Caco-2 (cell line): ENCODE data around the gene RIMS4. TPM values are rescaled to one million over a fixed set of nuclear protein-coding genes. Genes with fewer than 3 reads are reported as not detected.
"Not testable (repeated sequence)": the region's sequence is repeated elsewhere in the genome, so short reads cannot be mapped to it uniquely, and the experiment has no call there.

ENCODE experiments used
- BruUV-seq: library from RNA; stranded (reverse); fragments of 400-500 nt; replicated peaks from 2 replicates; lab custom pipeline; 2021; lab: Mats Ljungman, UMichigan
- CTCF ChIA-PET: fragments of 300-600 bp; sonication (Branson Sonifier 250); formaldehyde crosslinking; loops from one replicate; lab custom pipeline; 2022; ENCODE audit warnings: antibody characterized with exemption; lab: Charles Lee
- POLR2A ChIA-PET: fragments of 300-600 bp; sonication (Branson Sonifier 250); formaldehyde crosslinking; loops from one replicate; lab custom pipeline; 2022; ENCODE audit warnings: antibody characterized with exemption; lab: Charles Lee
- DNase-seq, 2 experiments: peaks; one replicate each; pipeline versions ENCODE4 v3.0.0 to v3.0.0-alpha.2; 2020 to 2022
- H3K27me3 ChIP-seq: replicated peaks from 2 replicates; pipeline ENCODE4 v1.6.0; 2011; ENCODE audit warnings: low read length; ENCODE audit not compliant: control insufficient read depth, insufficient read depth
- H3K36me3 ChIP-seq: 2 replicates; pipeline ENCODE4 v1.5.1; 2011; ENCODE audit warnings: low read length; ENCODE audit not compliant: control insufficient read depth, insufficient read depth
- H3K4me1 ChIP-seq: fragments of 250-450 bp; sonication (Bioruptor Pico); 2 replicates; pipeline ENCODE4 v1.5.1; 2020; ENCODE audit warnings: mild to moderate bottlenecking
- H3K4me3 ChIP-seq: 2 replicates; pipeline ENCODE4 v1.5.1; 2011; ENCODE audit warnings: low read depth, mild to moderate bottlenecking, control low read depth, low read length
- H3K9me3 ChIP-seq: fragments of 250-450 bp; sonication (Bioruptor Pico); 2 replicates; pipeline ENCODE4 v1.5.1; 2020; ENCODE audit warnings: mild to moderate bottlenecking, moderate library complexity
- H3K27ac Mint-ChIP-seq: one replicate; pipeline ENCODE4 v1.8.0; 2022; ENCODE audit warnings: mixed read lengths; ENCODE audit not compliant: unreplicated experiment
- H3K27me3 Mint-ChIP-seq: one replicate; pipeline ENCODE4 v1.8.0; 2022; ENCODE audit warnings: mixed read lengths; ENCODE audit not compliant: insufficient read depth, unreplicated experiment
- H3K36me3 Mint-ChIP-seq: one replicate; pipeline ENCODE4 v1.8.0; 2022; ENCODE audit warnings: mild to moderate bottlenecking, mixed read lengths; ENCODE audit not compliant: insufficient read depth, unreplicated experiment
- H3K4me1 Mint-ChIP-seq: one replicate; pipeline ENCODE4 v1.8.0; 2022; ENCODE audit warnings: low read depth, mixed read lengths; ENCODE audit not compliant: unreplicated experiment
- H3K4me3 Mint-ChIP-seq: one replicate; pipeline ENCODE4 v1.8.0; 2022; ENCODE audit warnings: mild to moderate bottlenecking, moderate library complexity, mixed read lengths; ENCODE audit not compliant: unreplicated experiment
- H3K9me3 Mint-ChIP-seq: one replicate; pipeline ENCODE4 v1.8.0; 2022; ENCODE audit warnings: mixed read lengths; ENCODE audit not compliant: unreplicated experiment
- intact Hi-C: fragments of 100-400 bp; cut with micrococcal nuclease; formaldehyde crosslinking; loops from one replicate; pipeline ENCODE4 v1.10.0; 2022; ENCODE audit not compliant: unreplicated experiment
- total RNA-seq: library from RNA; stranded (reverse); gene quantifications from 2 replicates; pipeline ENCODE4 v1.2.3, GENCODE V29; 2022
- TF ChIP-seq, protein P1 (sequence below), 2 experiments: fragments of 200-600 bp in 1 of 2; IDR thresholded peaks; 1 replicate in 1 of 2; 2 replicates in 1 of 2; pipeline versions ENCODE4 v1.5.1 to v1.8.0; 2011 to 2022; ENCODE audit warnings: antibody characterized with exemption in 1 of 2, control low read depth in 1 of 2, inconsistent platforms in 1 of 2, low read depth in 1 of 2, low read length in 1 of 2, mild to moderate bottlenecking in 1 of 2, moderate library complexity in 1 of 2; ENCODE audit not compliant: insufficient read depth in 1 of 2, severe bottlenecking in 1 of 2, unreplicated experiment in 1 of 2

Gene RIMS4
- total RNA-seq, 1 experiment from 2014 or later, result 9.0 TPM

GRCh38 chr20:44765091-44765490, 45.3 kb downstream of the RIMS4 start:
- Histone ChIP-seq H3K4me3 (no peak overlapping the region), H3K4me1 (no peaks in the 10 kb centered on the region), H3K9me3 (no peaks in the 10 kb centered on the region), H3K27me3 (no peaks in the 10 kb centered on the region; the same call in 1 of the 2 replicates), H3K36me3 (no peaks in the 10 kb centered on the region)
- Mint-ChIP-seq H3K4me3 (no peak overlapping the region), H3K36me3 (no peaks in the 10 kb centered on the region), H3K9me3 (no peaks in the 10 kb centered on the region), H3K27ac (no peak overlapping the region), H3K4me1 (no peaks in the 10 kb centered on the region), H3K27me3 (peaks cover 16% of the 10 kb centered on the region)
- TF ChIP-seq, protein P1, sequence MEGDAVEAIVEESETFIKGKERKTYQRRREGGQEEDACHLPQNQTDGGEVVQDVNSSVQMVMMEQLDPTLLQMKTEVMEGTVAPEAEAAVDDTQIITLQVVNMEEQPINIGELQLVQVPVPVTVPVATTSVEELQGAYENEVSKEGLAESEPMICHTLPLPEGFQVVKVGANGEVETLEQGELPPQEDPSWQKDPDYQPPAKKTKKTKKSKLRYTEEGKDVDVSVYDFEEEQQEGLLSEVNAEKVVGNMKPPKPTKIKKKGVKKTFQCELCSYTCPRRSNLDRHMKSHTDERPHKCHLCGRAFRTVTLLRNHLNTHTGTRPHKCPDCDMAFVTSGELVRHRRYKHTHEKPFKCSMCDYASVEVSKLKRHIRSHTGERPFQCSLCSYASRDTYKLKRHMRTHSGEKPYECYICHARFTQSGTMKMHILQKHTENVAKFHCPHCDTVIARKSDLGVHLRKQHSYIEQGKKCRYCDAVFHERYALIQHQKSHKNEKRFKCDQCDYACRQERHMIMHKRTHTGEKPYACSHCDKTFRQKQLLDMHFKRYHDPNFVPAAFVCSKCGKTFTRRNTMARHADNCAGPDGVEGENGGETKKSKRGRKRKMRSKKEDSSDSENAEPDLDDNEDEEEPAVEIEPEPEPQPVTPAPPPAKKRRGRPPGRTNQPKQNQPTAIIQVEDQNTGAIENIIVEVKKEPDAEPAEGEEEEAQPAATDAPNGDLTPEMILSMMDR (IDR thresholded peaks at IDR 0.05; ENCODE audit: insufficient read depth in 1 of 2, low read depth in 1 of 2, low read length in 1 of 2, severe bottlenecking in 1 of 2, unreplicated experiment in 1 of 2), result no peak
- BruUV-seq, result no TSS peak
- POLR2A ChIA-PET, result no interaction called here
- intact Hi-C loops, result no loop called here
- CTCF ChIA-PET, result interaction anchor here (0.7 kb wide), 1 partner anchor 10 kb away, joined by 3 read pairs; no protein-coding TSS in a partner anchor
- peak in 1 of 2 experiments; percentile 34 for DNase-seq

DNA sequence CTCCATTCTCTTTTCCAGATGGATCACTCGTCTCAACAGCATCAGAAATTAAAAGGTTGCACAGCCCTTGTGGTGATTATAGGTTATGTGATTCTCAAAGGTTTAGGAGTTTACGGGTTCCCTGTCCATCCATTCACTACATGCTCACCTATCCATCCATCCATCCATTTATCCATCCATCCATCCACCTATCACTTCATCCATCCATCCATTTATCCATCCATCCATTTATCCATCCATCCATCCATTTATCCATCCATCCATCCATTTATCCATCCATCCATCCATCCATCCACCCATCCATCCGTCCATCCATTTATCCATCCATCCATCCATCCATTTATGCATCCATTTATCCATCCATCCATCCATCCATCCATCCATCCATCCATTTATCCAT, 46.5 kb downstream of the RIMS4 start:
- intact Hi-C loops, H3K4me1 Mint-ChIP-seq, H3K36me3 Mint-ChIP-seq, H3K9me3 Mint-ChIP-seq, BruUV-seq, CTCF ChIA-PET, POLR2A ChIA-PET, DNase-seq, H3K27me3 ChIP-seq, H3K4me3 ChIP-seq, H3K4me1 ChIP-seq, H3K4me3 Mint-ChIP-seq, H3K36me3 ChIP-seq, H3K9me3 ChIP-seq, H3K27ac Mint-ChIP-seq: not testable (repeated sequence)
- peaks cover 12% of the 10 kb centered on the region for H3K27me3 Mint-ChIP-seq

DNA sequence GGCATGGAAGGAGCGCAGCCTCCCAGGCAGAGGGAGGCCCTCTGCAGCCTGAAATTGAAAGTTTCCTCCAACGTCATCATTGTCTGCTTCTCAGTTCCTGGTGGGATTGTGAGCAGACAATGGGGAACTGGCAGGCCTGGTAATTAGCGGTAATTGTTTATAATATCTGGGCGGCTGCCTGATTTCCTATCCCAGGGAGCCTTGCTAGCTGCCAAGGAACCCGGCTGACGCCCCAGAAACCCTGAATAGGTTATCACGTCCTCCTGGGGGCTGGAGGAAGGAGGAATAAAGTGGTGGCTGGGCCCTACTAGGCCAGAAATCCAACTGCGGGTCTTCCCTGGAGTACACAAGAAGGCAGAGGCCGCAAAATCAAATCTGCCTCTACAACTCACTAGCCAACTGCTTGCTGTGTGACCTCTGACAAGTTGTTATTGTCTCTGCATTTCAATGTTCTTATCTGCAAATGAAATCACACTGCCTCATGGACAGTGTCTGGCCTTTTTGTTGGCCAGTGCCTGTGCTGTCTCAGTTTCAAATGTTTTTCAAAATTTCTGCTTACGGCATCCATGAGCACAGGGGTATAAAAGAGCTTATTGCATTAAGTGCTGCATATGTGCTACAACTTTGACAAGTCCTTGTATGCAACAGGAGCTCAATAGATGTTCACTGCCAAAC, 47.7 kb downstream of the RIMS4 start:
- Mint-ChIP-seq H3K9me3 (no peaks in the 10 kb centered on the region), H3K27ac (no peak overlapping the region), H3K36me3 (no peaks in the 10 kb centered on the region), H3K4me1 (no peaks in the 10 kb centered on the region), H3K4me3 (no peak overlapping the region), H3K27me3 (peaks cover 12% of the 10 kb centered on the region)
- no peak for DNase-seq
- no peak overlapping the region for H3K4me3 ChIP-seq
- no peaks in the 10 kb centered on the region for H3K36me3 ChIP-seq
- intact Hi-C loops, result no loop called here
- TF ChIP-seq, protein P1 (IDR thresholded peaks at IDR 0.05; ENCODE audit: insufficient read depth in 1 of 2, low read depth in 1 of 2, low read length in 1 of 2, severe bottlenecking in 1 of 2, unreplicated experiment in 1 of 2), result no peak
- ChIA-PET POLR2A (no interaction called here), CTCF (interaction anchor here (1.3 kb wide), 1 partner anchor 15 kb away, joined by 5 read pairs; no protein-coding TSS in a partner anchor)
- H3K27me3 ChIP-seq, result no peaks in the 10 kb centered on the region; the same call in 1 of the 2 replicates
- no TSS peak for BruUV-seq
- H3K4me1 ChIP-seq, result no peaks in the 10 kb centered on the region
- H3K9me3 ChIP-seq, result no peaks in the 10 kb centered on the region
